ENCODE results near the gene MAP4K4. TPM values are rescaled to one million over a fixed set of nuclear protein-coding genes. Genes with fewer than 3 reads are reported as not detected.

The MAP4K4 gene
- polyA plus RNA-seq, 1 donor (not counting 4 experiments of a cell fraction or from before 2014, with no cell fraction given) = 84.1 TPM

- Histone ChIP-seq H3K9ac (ENCODE audit: control insufficient read depth, extremely low read depth, insufficient read depth, low read length) (no peak overlapping the region), H3K9me1 (ENCODE audit: control insufficient read depth, extremely low read depth, insufficient read depth, low read length) (no peaks in the 10 kb centered on the region), H4K20me1 (ENCODE audit: control insufficient read depth, extremely low read depth, insufficient read depth, low read length) (no peaks in the 10 kb centered on the region), H3K4me3 (ENCODE audit: control insufficient read depth in 2 of 3, extremely low read depth in 1 of 3, insufficient read depth in 2 of 3, low read depth in 1 of 3, low read length in 3 of 3) (no peak overlapping the region), H3K9me3 (ENCODE audit: control insufficient read depth, low read depth, low read length) (no peaks in the 10 kb centered on the region), H2AFZ (ENCODE audit: control insufficient read depth, low read length) (no peak overlapping the region), H3K4me2 (ENCODE audit: control insufficient read depth, extremely low read depth, insufficient read depth, low read depth, low read length) (no peak overlapping the region), H3K27me3 (ENCODE audit: control insufficient read depth, extremely low read depth, insufficient read depth, low read length) (no peaks in the 10 kb centered on the region), H3K36me3 (ENCODE audit: control insufficient read depth in 2 of 2, extremely low read depth in 1 of 2, insufficient read depth in 2 of 2, low read length in 2 of 2) (peaks cover 30% of the 10 kb centered on the region in 2 experiments), H3K27ac (ENCODE audit: control insufficient read depth, insufficient read depth, low read length) (no peak overlapping the region), H3K79me2 (ENCODE audit: control insufficient read depth, insufficient read depth, low read length) (no peaks in the 10 kb centered on the region), H3K4me1 (ENCODE audit: control insufficient read depth, extremely low read depth, insufficient read depth, low read length) (peaks cover 3% of the 10 kb centered on the region)
- FAIRE-seq (no peak), DNase-seq (ENCODE audit: low read depth, low spot score) (no peak)
- dilution Hi-C loops (cut with MboI; ENCODE audit: extremely low pct_ligation_motif_present, low sequenced_read_pairs) = no loop called here
- TF ChIP-seq EZH2 (IDR thresholded peaks at IDR 0.05; ENCODE audit: low read length) = no peak
- TF ChIP-seq, protein P1, sequence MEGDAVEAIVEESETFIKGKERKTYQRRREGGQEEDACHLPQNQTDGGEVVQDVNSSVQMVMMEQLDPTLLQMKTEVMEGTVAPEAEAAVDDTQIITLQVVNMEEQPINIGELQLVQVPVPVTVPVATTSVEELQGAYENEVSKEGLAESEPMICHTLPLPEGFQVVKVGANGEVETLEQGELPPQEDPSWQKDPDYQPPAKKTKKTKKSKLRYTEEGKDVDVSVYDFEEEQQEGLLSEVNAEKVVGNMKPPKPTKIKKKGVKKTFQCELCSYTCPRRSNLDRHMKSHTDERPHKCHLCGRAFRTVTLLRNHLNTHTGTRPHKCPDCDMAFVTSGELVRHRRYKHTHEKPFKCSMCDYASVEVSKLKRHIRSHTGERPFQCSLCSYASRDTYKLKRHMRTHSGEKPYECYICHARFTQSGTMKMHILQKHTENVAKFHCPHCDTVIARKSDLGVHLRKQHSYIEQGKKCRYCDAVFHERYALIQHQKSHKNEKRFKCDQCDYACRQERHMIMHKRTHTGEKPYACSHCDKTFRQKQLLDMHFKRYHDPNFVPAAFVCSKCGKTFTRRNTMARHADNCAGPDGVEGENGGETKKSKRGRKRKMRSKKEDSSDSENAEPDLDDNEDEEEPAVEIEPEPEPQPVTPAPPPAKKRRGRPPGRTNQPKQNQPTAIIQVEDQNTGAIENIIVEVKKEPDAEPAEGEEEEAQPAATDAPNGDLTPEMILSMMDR (optimal IDR thresholded peaks at IDR 0.05 in 1 of 3, IDR thresholded peaks at IDR 0.05 in 1 of 3, conservative IDR thresholded peaks at IDR 0.05 in 1 of 3; ENCODE audit: extremely low read depth in 1 of 3, insufficient read depth in 2 of 3, low read length in 3 of 3) = no peak
Measured at GRCh38 chr2:101889460-101890098, 192.1 kb downstream of the MAP4K4 start.

DNA sequence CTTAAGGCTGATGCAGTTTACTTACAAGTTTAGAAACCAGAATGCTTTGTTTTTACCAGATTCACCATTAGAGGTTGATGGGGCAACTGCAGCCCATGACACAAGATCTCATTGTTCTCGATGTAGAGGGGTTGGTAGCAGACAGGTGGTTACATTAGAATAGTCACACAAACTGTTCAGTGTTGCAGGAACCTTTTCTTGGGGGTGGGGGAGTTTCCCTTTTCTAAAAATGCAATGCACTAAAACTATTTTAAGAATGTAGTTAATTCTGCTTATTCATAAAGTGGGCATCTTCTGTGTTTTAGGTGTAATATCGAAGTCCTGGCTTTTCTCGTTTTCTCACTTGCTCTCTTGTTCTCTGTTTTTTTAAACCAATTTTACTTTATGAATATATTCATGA is 194.9 kb downstream of the MAP4K4 start:
- no peak overlapping the region for H3K27ac ChIP-seq (ENCODE audit: control insufficient read depth, insufficient read depth, low read length)
- H3K9me3 ChIP-seq (ENCODE audit: control insufficient read depth, low read depth, low read length) = no peaks in the 10 kb centered on the region
- H3K4me3 ChIP-seq (ENCODE audit: control insufficient read depth in 2 of 3, extremely low read depth in 1 of 3, insufficient read depth in 2 of 3, low read depth in 1 of 3, low read length in 3 of 3) = no peak overlapping the region
- H3K4me2 ChIP-seq (ENCODE audit: control insufficient read depth, extremely low read depth, insufficient read depth, low read depth, low read length) = no peak overlapping the region
- TF ChIP-seq, protein P1 (optimal IDR thresholded peaks at IDR 0.05 in 1 of 3, IDR thresholded peaks at IDR 0.05 in 1 of 3, conservative IDR thresholded peaks at IDR 0.05 in 1 of 3; ENCODE audit: extremely low read depth in 1 of 3, insufficient read depth in 2 of 3, low read length in 3 of 3) = no peak
- no peak for TF ChIP-seq EZH2 (IDR thresholded peaks at IDR 0.05; ENCODE audit: low read length)
- no peaks in the 10 kb centered on the region for H3K27me3 ChIP-seq (ENCODE audit: control insufficient read depth, extremely low read depth, insufficient read depth, low read length)
- H3K4me1 ChIP-seq (ENCODE audit: control insufficient read depth, extremely low read depth, insufficient read depth, low read length) = no peaks in the 10 kb centered on the region
- no peaks in the 10 kb centered on the region for H3K9me1 ChIP-seq (ENCODE audit: control insufficient read depth, extremely low read depth, insufficient read depth, low read length)
- H3K36me3 ChIP-seq (ENCODE audit: control insufficient read depth in 2 of 2, extremely low read depth in 1 of 2, insufficient read depth in 2 of 2, low read length in 2 of 2) = peaks cover 27 to 28% of the 10 kb centered on the region in 2 experiments
- DNase-seq (ENCODE audit: low read depth, low spot score) (no peak), FAIRE-seq (peak; percentile 26)
- no peaks in the 10 kb centered on the region for H4K20me1 ChIP-seq (ENCODE audit: control insufficient read depth, extremely low read depth, insufficient read depth, low read length)
- H3K79me2 ChIP-seq (ENCODE audit: control insufficient read depth, insufficient read depth, low read length) = no peaks in the 10 kb centered on the region
- H2AFZ ChIP-seq (ENCODE audit: control insufficient read depth, low read length) = no peak overlapping the region
- dilution Hi-C loops (cut with MboI; ENCODE audit: extremely low pct_ligation_motif_present, low sequenced_read_pairs) = no loop called here
- H3K9ac ChIP-seq (ENCODE audit: control insufficient read depth, extremely low read depth, insufficient read depth, low read length) = no peak overlapping the region
